Posterior cingulate gyrus (tissue), 11 donors: ENCODE data around the gene RTN4.

Experiments used
- DNase-seq, 10 donors: peaks; one replicate each; pipeline versions ENCODE4 v3.0.0 to v3.0.0-alpha.2; 2020 to 2021; ENCODE audit warnings: mixed read lengths in 3 of 10
- intact Hi-C: fragments of 100-400 bp; cut with DNase I; formaldehyde crosslinking; loops from one replicate; pipeline ENCODE4 v1.15.1; 2023

RTN4 gene

GRCh38 chr2:54939446-54940118 lies 110.7 kb downstream of the RTN4 start:
- intact Hi-C loops: no loop called here
- DNase-seq: peak in 1 of 10 donors; percentile 68

GRCh38 chr2:54936766-54937165 lies 113.5 kb downstream of the RTN4 start:
- no peak for DNase-seq
- intact Hi-C loops: no loop called here

- intact Hi-C loops: no loop called here
Observed at GRCh38 chr2:54935389-54935788, 114.9 kb downstream of the RTN4 start.

GRCh38 chr2:54931473-54931872 lies 118.8 kb downstream of the RTN4 start:
- DNase-seq: no peak
- intact Hi-C loops: no loop called here

More at GRCh38 chr2:54935389-54935788, 114.9 kb downstream of the RTN4 start:
- DNase-seq: no peak

- no peak for DNase-seq
- intact Hi-C loops: no loop called here
Observed at GRCh38 chr2:54928719-54929118, 121.5 kb downstream of the RTN4 start.

- intact Hi-C loops: no loop called here
- DNase-seq: no peak
Observed at GRCh38 chr2:54927751-54928615, 122.3 kb downstream of the RTN4 start.

- no peak for DNase-seq
- intact Hi-C loops: no loop called here
Observed at GRCh38 chr2:54927085-54927750, 123.0 kb downstream of the RTN4 start.

GRCh38 chr2:54925022-54925421 lies 125.2 kb downstream of the RTN4 start:
- intact Hi-C loops: no loop called here
- peak in 1 of 10 donors; percentile 80 for DNase-seq

GRCh38 chr2:54924121-54924520 lies 126.1 kb downstream of the RTN4 start:
- intact Hi-C loops: no loop called here
- no peak for DNase-seq
